ENCODE results near the gene KIF15. TPM values are rescaled to one million over a fixed set of nuclear protein-coding genes. Genes with fewer than 3 reads are reported as not detected.

The KIF15 gene
- total and polyA plus RNA-seq, 2 experiments from 2014 or later, result 3.3 to 3.9 TPM

DNA sequence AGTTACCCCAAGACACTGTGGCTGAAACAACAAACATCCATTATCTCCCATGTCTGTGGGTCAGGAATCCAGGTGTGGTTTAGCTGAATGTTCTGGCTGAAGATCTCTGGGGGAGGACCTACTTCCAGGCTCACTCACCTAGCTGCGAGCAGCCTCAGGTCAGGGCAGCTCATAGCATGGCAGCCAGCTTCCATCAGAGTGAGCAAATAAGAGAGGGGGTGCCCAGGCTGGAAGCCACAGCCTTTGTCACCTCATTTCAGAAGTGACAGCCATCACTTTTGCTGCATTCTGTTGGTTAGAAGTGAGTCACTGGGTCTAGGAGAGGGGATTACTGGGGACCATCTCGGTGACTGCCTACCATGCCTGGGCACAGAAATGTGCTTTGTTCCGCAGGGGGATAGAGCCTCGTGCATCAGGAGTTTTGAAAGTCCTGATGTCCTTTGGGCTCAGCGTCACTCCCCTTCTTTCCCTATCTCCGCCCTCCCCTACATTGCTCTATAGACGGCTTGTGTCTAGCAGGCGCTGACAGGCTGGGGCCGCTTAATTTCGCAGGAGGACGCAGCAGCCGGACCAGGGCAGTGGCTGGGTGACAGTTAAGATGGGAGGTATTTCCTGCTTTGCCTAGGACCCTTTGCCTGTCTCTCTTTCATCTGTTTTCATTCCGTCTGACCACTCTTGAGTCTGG, 138.2 kb downstream of the KIF15 start:
- H2AFZ ChIP-seq, result no peak overlapping the region
- no peaks in the 10 kb centered on the region for H3K27me3 ChIP-seq (replicated peaks; ENCODE audit: insufficient read depth)
- H3K79me2 ChIP-seq (ENCODE audit: insufficient read depth), result no peaks in the 10 kb centered on the region
- H3K9me2 ChIP-seq (ENCODE audit: insufficient read depth), result no peaks in the 10 kb centered on the region
- DNase-seq, result no peak
- H3K36me3 ChIP-seq (ENCODE audit: low read depth), result no peaks in the 10 kb centered on the region
- H3K4me2 ChIP-seq (ENCODE audit: unreplicated experiment), result no peak overlapping the region
- H3K9me3 ChIP-seq (ENCODE audit: low read depth), result no peaks in the 10 kb centered on the region
- no peak overlapping the region for H3K4me3 ChIP-seq
- no peak for TF ChIP-seq EZH2 (IDR thresholded peaks at IDR 0.05; ENCODE audit: insufficient read depth, poor library complexity, severe bottlenecking)
- TF ChIP-seq EZH2phosphoT487 (IDR thresholded peaks at IDR 0.05; ENCODE audit: insufficient read depth, low read depth), result no peak
- H3F3A ChIP-seq (ENCODE audit: insufficient read depth), result no peaks in the 10 kb centered on the region
- WGBS, 2 experiments (ENCODE audit: low coverage in 1 of 2, low lambda C conversion rate in 2 of 2, missing lambda C conversion rate in 2 of 2), result 60 to 62% methylated on average over 13 of the region's 13 CpGs
- H3K4me1 ChIP-seq (ENCODE audit: insufficient read depth), result no peaks in the 10 kb centered on the region
- no peak overlapping the region for H3K27ac ChIP-seq
- H4K20me1 ChIP-seq (ENCODE audit: insufficient read depth), result no peaks in the 10 kb centered on the region
- H3K9ac ChIP-seq, result no peak overlapping the region
- in situ Hi-C loops (cut with MboI), result no loop called here

DNA sequence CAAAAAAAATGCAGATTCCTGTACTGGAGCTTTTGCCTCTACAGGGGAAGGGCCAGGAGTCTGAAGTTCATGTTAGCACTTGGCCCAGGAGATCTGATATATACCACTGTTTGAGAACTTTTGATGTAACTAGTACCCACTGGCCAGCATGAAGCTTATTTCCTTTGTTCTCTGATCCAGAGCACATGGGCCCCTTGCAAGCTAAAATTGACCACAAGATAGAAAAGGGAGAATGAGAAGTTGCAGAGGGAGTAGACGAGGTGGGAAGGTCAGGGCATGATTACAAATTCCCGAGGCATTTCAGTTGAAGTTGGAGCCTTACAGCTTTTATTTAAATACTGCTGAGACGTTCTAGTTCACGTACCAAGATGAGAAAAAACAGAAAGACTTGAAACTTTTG, 141.0 kb downstream of the KIF15 start:
- no peaks in the 10 kb centered on the region for H3K9me2 ChIP-seq (ENCODE audit: insufficient read depth)
- no peaks in the 10 kb centered on the region for H3K9me3 ChIP-seq (ENCODE audit: low read depth)
- no peak overlapping the region for H3K9ac ChIP-seq
- DNase-seq, result no peak
- H4K20me1 ChIP-seq (ENCODE audit: insufficient read depth), result no peaks in the 10 kb centered on the region
- H3K27me3 ChIP-seq (replicated peaks; ENCODE audit: insufficient read depth), result no peaks in the 10 kb centered on the region
- H2AFZ ChIP-seq, result no peak overlapping the region
- TF ChIP-seq EZH2phosphoT487 (IDR thresholded peaks at IDR 0.05; ENCODE audit: insufficient read depth, low read depth) (no peak), EZH2 (IDR thresholded peaks at IDR 0.05; ENCODE audit: insufficient read depth, poor library complexity, severe bottlenecking) (no peak)
- no peaks in the 10 kb centered on the region for H3K4me1 ChIP-seq (ENCODE audit: insufficient read depth)
- H3K27ac ChIP-seq, result no peak overlapping the region
- in situ Hi-C loops (cut with MboI), result no loop called here
- 25 to 28% methylated on average over 4 of the region's 4 CpGs for WGBS, 2 experiments (ENCODE audit: low coverage in 1 of 2, low lambda C conversion rate in 2 of 2, missing lambda C conversion rate in 2 of 2)
- H3K4me2 ChIP-seq (ENCODE audit: unreplicated experiment), result no peak overlapping the region
- H3K36me3 ChIP-seq (ENCODE audit: low read depth), result no peaks in the 10 kb centered on the region
- H3K79me2 ChIP-seq (ENCODE audit: insufficient read depth), result no peaks in the 10 kb centered on the region
- no peak overlapping the region for H3K4me3 ChIP-seq
- H3F3A ChIP-seq (ENCODE audit: insufficient read depth), result no peaks in the 10 kb centered on the region

MicroRNA genes within 50 kb of the gene (microRNA counts, 767-probe panel; counts per million panel counts)
- microRNA hsa-miR-564, result 447 counts per million, percentile 86 among the panel's probes with 10 or more counts

Other genes with a start within 250 kb of the KIF15 start
- 4.5 and 6.1 TPM in 2 replicates for gene ZKSCAN7, start 206.6 kb upstream of the KIF15 start, total RNA-seq (2014; rRNA removed; shearing (Covaris generic))
- gene ZKSCAN7, start 206.6 kb upstream of the KIF15 start, polyA plus RNA-seq (2016; fragmentation: Nextera tagmentation; extraction: Ambion mirVana), result 2.9 and 3.1 TPM in 2 replicates
- 0.76 and 0.97 TPM in 2 replicates for gene ZNF660, start 176.8 kb upstream of the KIF15 start, total RNA-seq (2014; rRNA removed; shearing (Covaris generic))
- gene ZNF660, start 176.8 kb upstream of the KIF15 start, polyA plus RNA-seq (2016; fragmentation: Nextera tagmentation; extraction: Ambion mirVana), result 0.54 and 1.2 TPM in 2 replicates
- gene ZNF197, start 136.8 kb upstream of the KIF15 start, total RNA-seq (2014; rRNA removed; shearing (Covaris generic)), result 10.1 and 10.6 TPM in 2 replicates
- 6.9 and 7.4 TPM in 2 replicates for gene ZNF197, start 136.8 kb upstream of the KIF15 start, polyA plus RNA-seq (2016; fragmentation: Nextera tagmentation; extraction: Ambion mirVana)
- gene ZNF35, start 113.1 kb upstream of the KIF15 start, total RNA-seq (2014; rRNA removed; shearing (Covaris generic)), result 7.3 and 21.8 TPM in 2 replicates
- 4.3 and 5.1 TPM in 2 replicates for gene ZNF35, start 113.1 kb upstream of the KIF15 start, polyA plus RNA-seq (2016; fragmentation: Nextera tagmentation; extraction: Ambion mirVana)
- gene ZNF502, start 49.1 kb upstream of the KIF15 start, total RNA-seq (2014; rRNA removed; shearing (Covaris generic)), result 3.8 and 4.3 TPM in 2 replicates
- 2.4 and 2.9 TPM in 2 replicates for gene ZNF502, start 49.1 kb upstream of the KIF15 start, polyA plus RNA-seq (2016; fragmentation: Nextera tagmentation; extraction: Ambion mirVana)
- 5.4 and 9.0 TPM in 2 replicates for gene ZNF501, start 32.2 kb upstream of the KIF15 start, total RNA-seq (2014; rRNA removed; shearing (Covaris generic))
- 3.8 and 5.1 TPM in 2 replicates for gene ZNF501, start 32.2 kb upstream of the KIF15 start, polyA plus RNA-seq (2016; fragmentation: Nextera tagmentation; extraction: Ambion mirVana)
- gene KIAA1143, start 175 bp upstream of the KIF15 start, total RNA-seq (2014; rRNA removed; shearing (Covaris generic)), result 24.3 and 25.0 TPM in 2 replicates
- 21.8 and 23.5 TPM in 2 replicates for gene KIAA1143, start 175 bp upstream of the KIF15 start, polyA plus RNA-seq (2016; fragmentation: Nextera tagmentation; extraction: Ambion mirVana)
- gene TMEM42, start 100.1 kb downstream of the KIF15 start, total RNA-seq (2014; rRNA removed; shearing (Covaris generic)), result 23.2 and 33.8 TPM in 2 replicates
- gene TMEM42, start 100.1 kb downstream of the KIF15 start, polyA plus RNA-seq (2016; fragmentation: Nextera tagmentation; extraction: Ambion mirVana), result 34.2 and 35.0 TPM in 2 replicates
- gene TGM4, start 112.8 kb downstream of the KIF15 start, total RNA-seq (2014; rRNA removed; shearing (Covaris generic)), result not detected in 2 replicates
- gene TGM4, start 112.8 kb downstream of the KIF15 start, polyA plus RNA-seq (2016; fragmentation: Nextera tagmentation; extraction: Ambion mirVana), result not detected in 2 replicates
- gene ZDHHC3, start 214.4 kb downstream of the KIF15 start, total RNA-seq (2014; rRNA removed; shearing (Covaris generic)), result 76.2 and 89.5 TPM in 2 replicates
- gene ZDHHC3, start 214.4 kb downstream of the KIF15 start, polyA plus RNA-seq (2016; fragmentation: Nextera tagmentation; extraction: Ambion mirVana), result 48.7 and 48.9 TPM in 2 replicates
- gene EXOSC7, start 214.4 kb downstream of the KIF15 start, total RNA-seq (2014; rRNA removed; shearing (Covaris generic)), result 31.1 and 60.7 TPM in 2 replicates
- 49.1 and 53.5 TPM in 2 replicates for gene EXOSC7, start 214.4 kb downstream of the KIF15 start, polyA plus RNA-seq (2016; fragmentation: Nextera tagmentation; extraction: Ambion mirVana)

Data from GM23248 (cell line).